GM23338 (cell line): Measurements from ENCODE around the gene GUCY1A2. TPM values are rescaled to one million over a fixed set of nuclear protein-coding genes. Genes with fewer than 3 reads are reported as not detected.

ENCODE experiments used
- ATAC-seq: fragments of 200-7000 bp; cut with Tn5 transposase; 3 replicates; pipeline ENCODE4 v1.9.1; 2020
- DNase-seq: peaks from one replicate; pipeline ENCODE4 v3.0.0-alpha.2; 2015; ENCODE audit warnings: low spot score
- H2AFZ ChIP-seq: fragments of 200-600 bp; sonication (generic); 2 replicates; pipeline ENCODE4 v1.8.0; 2016; ENCODE audit warnings: antibody characterized with exemption, mild to moderate bottlenecking, moderate library complexity
- H3F3A ChIP-seq: fragments of 200-600 bp; sonication (generic); replicated peaks from 2 replicates; pipeline ENCODE4 v1.8.0; 2017; ENCODE audit warnings: antibody characterized with exemption, mixed run types, low read depth
- H3K27ac ChIP-seq: fragments of 200-600 bp; sonication (generic); 2 replicates; pipeline ENCODE4 v1.6.1; 2016; ENCODE audit warnings: low read depth
- H3K27me3 ChIP-seq: fragments of 200-600 bp; sonication (generic); 2 replicates; pipeline ENCODE4 v1.8.0; 2016; ENCODE audit warnings: mild to moderate bottlenecking, mixed run types, moderate library complexity; ENCODE audit not compliant: insufficient read depth
- H3K36me3 ChIP-seq: fragments of 200-600 bp; sonication (generic); 2 replicates; pipeline ENCODE4 v1.8.0; 2016; ENCODE audit warnings: mild to moderate bottlenecking; ENCODE audit not compliant: insufficient read depth
- H3K4me1 ChIP-seq: fragments of 200-600 bp; sonication (generic); 2 replicates; pipeline ENCODE4 v1.8.0; 2016; ENCODE audit warnings: mild to moderate bottlenecking, moderate library complexity; ENCODE audit not compliant: insufficient read depth
- H3K4me2 ChIP-seq: fragments of 200-600 bp; sonication (generic); 2 replicates; pipeline ENCODE4 v1.7.1; 2017; ENCODE audit warnings: mixed run types
- H3K4me3 ChIP-seq: fragments of 200-600 bp; sonication (generic); 2 replicates; pipeline ENCODE4 v1.6.1; 2016; ENCODE audit warnings: mixed run types
- H3K79me2 ChIP-seq: fragments of 200-600 bp; sonication (generic); replicated peaks from 2 replicates; pipeline ENCODE4 v1.8.0; 2017; ENCODE audit warnings: mild to moderate bottlenecking; ENCODE audit not compliant: insufficient read depth
- H3K9me2 ChIP-seq: fragments of 200-600 bp; sonication (generic); 2 replicates; pipeline ENCODE4 v1.8.0; 2017; ENCODE audit not compliant: insufficient read depth
- H4K20me1 ChIP-seq: fragments of 200-600 bp; sonication (generic); replicated peaks from 2 replicates; pipeline ENCODE4 v1.8.0; 2017; ENCODE audit warnings: mild to moderate bottlenecking; ENCODE audit not compliant: insufficient read depth
- H3K27ac Mint-ChIP-seq: 2 replicates; pipeline ENCODE4 v1.8.0; 2020; ENCODE audit warnings: inconsistent platforms, mild to moderate bottlenecking, moderate library complexity, mixed read lengths
- H3K27me3 Mint-ChIP-seq: 3 replicates; pipeline ENCODE4 v1.8.0; 2022; ENCODE audit warnings: low read depth, mild to moderate bottlenecking, moderate library complexity, mixed read lengths, inconsistent platforms; ENCODE audit not compliant: insufficient read depth, poor library complexity
- H3K36me3 Mint-ChIP-seq: 3 replicates; pipeline ENCODE4 v1.8.0; 2021; ENCODE audit warnings: low read depth, mild to moderate bottlenecking, inconsistent platforms, moderate library complexity, mixed read lengths
- H3K4me1 Mint-ChIP-seq: 3 replicates; pipeline ENCODE4 v1.8.0; 2020; ENCODE audit warnings: mild to moderate bottlenecking, inconsistent platforms, mixed read lengths
- H3K4me3 Mint-ChIP-seq: 3 replicates; pipeline ENCODE4 v1.8.0; 2021; ENCODE audit warnings: moderate library complexity, mild to moderate bottlenecking, inconsistent platforms, mixed read lengths
- H3K9me3 Mint-ChIP-seq: 3 replicates; pipeline ENCODE4 v1.8.0; 2020; ENCODE audit warnings: moderate library complexity, mild to moderate bottlenecking, inconsistent platforms, mixed read lengths
- CREB1 ChIP-seq: fragments of 250-450 bp; sonication (Bioruptor Pico); IDR thresholded peaks from 2 replicates; pipeline ENCODE4 v1.5.0; 2020; ENCODE audit warnings: low read depth, mild to moderate bottlenecking, moderate library complexity
- EZH2 ChIP-seq: fragments of 200-600 bp; sonication (generic); IDR thresholded peaks from one replicate; pipeline ENCODE4 v1.8.0; 2017; ENCODE audit warnings: antibody characterized with exemption, mild to moderate bottlenecking, low read depth; ENCODE audit not compliant: unreplicated experiment
- EZH2phosphoT487 ChIP-seq: fragments of 200-600 bp; sonication (generic); IDR thresholded peaks from one replicate; pipeline ENCODE4 v1.8.1; 2018; ENCODE audit warnings: antibody characterized with exemption; ENCODE audit not compliant: unreplicated experiment
- NANOG ChIP-seq: IDR thresholded peaks from 2 replicates; pipeline ENCODE4 v1.6.1; 2016; ENCODE audit warnings: antibody characterized with exemption, borderline replicate concordance
- STAT1 ChIP-seq: IDR thresholded peaks from one replicate; pipeline ENCODE4 v1.6.1; 2016; ENCODE audit warnings: antibody characterized with exemption; ENCODE audit not compliant: unreplicated experiment
- ZNF114 ChIP-seq: fragments of 250-450 bp; sonication (Bioruptor Pico); IDR thresholded peaks from 2 replicates; pipeline ENCODE4 v1.5.0; 2020; ENCODE audit warnings: mild to moderate bottlenecking, moderate library complexity
- ZNF331 ChIP-seq: fragments of 250-450 bp; sonication (Bioruptor Pico); IDR thresholded peaks from 2 replicates; pipeline ENCODE4 v1.5.0; 2020; ENCODE audit warnings: low read depth, mild to moderate bottlenecking, moderate library complexity
- polyA plus RNA-seq: library from polyadenylated mRNA; unstranded; fragments of >200 nt; fragmentation: Nextera tagmentation; extraction: Ambion mirVana; gene quantifications from 2 replicates; pipeline ENCODE4 v1.2.1, GENCODE V29; 2016
- total RNA-seq: library from RNA; depleted of rRNA; stranded (reverse); fragments of >200 nt; shearing (Covaris generic); gene quantifications from 2 replicates; pipeline ENCODE4 v1.2.3, GENCODE V29; 2014
- TF ChIP-seq, protein P1 (sequence below): fragments of 250-450 bp; sonication (Bioruptor Pico); IDR thresholded peaks from 2 replicates; pipeline ENCODE4 v1.5.0; 2020; ENCODE audit warnings: mild to moderate bottlenecking, moderate library complexity
- TF ChIP-seq, protein P2 (sequence below), 2 experiments: fragments of 200-600 bp in 1 of 2; sonication (generic) in 1 of 2; conservative IDR thresholded peaks; 2 replicates each; pipeline versions ENCODE4 v1.5.1 to v1.6.1; 2016 to 2017; ENCODE audit warnings: antibody characterized with exemption in 2 of 2, low read depth in 2 of 2, mild to moderate bottlenecking in 2 of 2, moderate library complexity in 1 of 2
- TF ChIP-seq, protein P3 (sequence below): IDR thresholded peaks from one replicate; pipeline ENCODE4 v1.6.1; 2018; ENCODE audit warnings: antibody characterized with exemption; ENCODE audit not compliant: unreplicated experiment

The GUCY1A2 gene
- total and polyA plus RNA-seq, 2 experiments from 2014 or later: 0.36 to 1.4 TPM

DNA sequence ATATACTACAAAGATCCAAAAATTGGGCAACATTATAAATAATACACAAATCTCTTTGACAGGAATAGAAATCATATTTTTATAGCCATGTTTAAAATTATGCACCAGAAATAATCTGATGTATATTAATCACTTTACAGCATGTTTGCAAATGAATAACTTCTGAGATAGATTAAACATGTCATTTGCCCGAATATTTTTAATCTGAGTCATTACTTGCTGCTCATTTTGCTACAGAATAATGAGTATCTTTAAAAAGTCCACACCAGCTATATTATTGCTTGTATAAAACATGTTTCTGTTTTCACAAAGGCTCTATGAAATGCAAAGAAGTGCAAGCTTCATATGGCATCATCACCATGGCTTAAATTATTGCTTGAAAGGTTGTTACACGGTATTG, 336.8 kb downstream of the GUCY1A2 start:
- peaks cover 5% of the 10 kb centered on the region; the same call in 2 of the 3 replicates for H3K4me1 Mint-ChIP-seq

DNA sequence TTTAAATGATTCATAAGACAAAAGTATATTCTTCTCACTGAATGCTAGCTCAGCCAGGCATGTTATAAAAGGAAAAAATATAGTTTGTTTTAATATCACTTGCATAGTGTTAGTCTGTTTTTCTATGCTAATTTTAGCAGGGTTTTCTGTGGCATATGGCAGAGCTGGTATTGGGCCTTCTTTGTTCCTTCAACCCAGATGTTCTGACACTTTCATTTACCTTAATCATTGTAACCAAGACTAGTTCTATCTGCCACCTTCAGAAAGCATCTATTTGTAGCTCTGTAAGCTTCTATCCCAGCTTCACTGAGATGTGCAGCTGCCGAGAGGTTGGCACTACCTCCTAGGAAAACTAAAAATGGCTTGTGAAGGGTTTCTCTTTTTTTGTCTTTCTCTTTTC, 338.7 kb downstream of the GUCY1A2 start:
- Histone ChIP-seq H3K27me3 (no peaks in the 10 kb centered on the region), H3K79me2 (no peaks in the 10 kb centered on the region), H3K9me2 (no peaks in the 10 kb centered on the region), H3K4me2 (no peak overlapping the region), H3F3A (no peaks in the 10 kb centered on the region), H3K27ac (no peak overlapping the region), H3K4me3 (no peak overlapping the region), H2AFZ (peak overlapping the region; percentile 23; the same call in 1 of the 2 replicates), H3K4me1 (no peaks in the 10 kb centered on the region), H4K20me1 (no peaks in the 10 kb centered on the region), H3K36me3 (no peaks in the 10 kb centered on the region)
- H3K36me3 Mint-ChIP-seq: no peaks in the 10 kb centered on the region
- peaks cover 5% of the 10 kb centered on the region; the same call in 2 of the 3 replicates for H3K4me1 Mint-ChIP-seq
- no peaks in the 10 kb centered on the region for H3K27me3 Mint-ChIP-seq
- no peaks in the 10 kb centered on the region for H3K9me3 Mint-ChIP-seq
- ATAC-seq (no peak), DNase-seq (no peak)
- no peak overlapping the region for H3K4me3 Mint-ChIP-seq
- peak overlapping the region; percentile 43; the same call in 1 of the 2 replicates for H3K27ac Mint-ChIP-seq
- TF ChIP-seq CREB1 (CRISPR knock-in tag) (no peak), EZH2 (no peak), NANOG (no peak), EZH2phosphoT487 (no peak)
- TF ChIP-seq, protein P1, sequence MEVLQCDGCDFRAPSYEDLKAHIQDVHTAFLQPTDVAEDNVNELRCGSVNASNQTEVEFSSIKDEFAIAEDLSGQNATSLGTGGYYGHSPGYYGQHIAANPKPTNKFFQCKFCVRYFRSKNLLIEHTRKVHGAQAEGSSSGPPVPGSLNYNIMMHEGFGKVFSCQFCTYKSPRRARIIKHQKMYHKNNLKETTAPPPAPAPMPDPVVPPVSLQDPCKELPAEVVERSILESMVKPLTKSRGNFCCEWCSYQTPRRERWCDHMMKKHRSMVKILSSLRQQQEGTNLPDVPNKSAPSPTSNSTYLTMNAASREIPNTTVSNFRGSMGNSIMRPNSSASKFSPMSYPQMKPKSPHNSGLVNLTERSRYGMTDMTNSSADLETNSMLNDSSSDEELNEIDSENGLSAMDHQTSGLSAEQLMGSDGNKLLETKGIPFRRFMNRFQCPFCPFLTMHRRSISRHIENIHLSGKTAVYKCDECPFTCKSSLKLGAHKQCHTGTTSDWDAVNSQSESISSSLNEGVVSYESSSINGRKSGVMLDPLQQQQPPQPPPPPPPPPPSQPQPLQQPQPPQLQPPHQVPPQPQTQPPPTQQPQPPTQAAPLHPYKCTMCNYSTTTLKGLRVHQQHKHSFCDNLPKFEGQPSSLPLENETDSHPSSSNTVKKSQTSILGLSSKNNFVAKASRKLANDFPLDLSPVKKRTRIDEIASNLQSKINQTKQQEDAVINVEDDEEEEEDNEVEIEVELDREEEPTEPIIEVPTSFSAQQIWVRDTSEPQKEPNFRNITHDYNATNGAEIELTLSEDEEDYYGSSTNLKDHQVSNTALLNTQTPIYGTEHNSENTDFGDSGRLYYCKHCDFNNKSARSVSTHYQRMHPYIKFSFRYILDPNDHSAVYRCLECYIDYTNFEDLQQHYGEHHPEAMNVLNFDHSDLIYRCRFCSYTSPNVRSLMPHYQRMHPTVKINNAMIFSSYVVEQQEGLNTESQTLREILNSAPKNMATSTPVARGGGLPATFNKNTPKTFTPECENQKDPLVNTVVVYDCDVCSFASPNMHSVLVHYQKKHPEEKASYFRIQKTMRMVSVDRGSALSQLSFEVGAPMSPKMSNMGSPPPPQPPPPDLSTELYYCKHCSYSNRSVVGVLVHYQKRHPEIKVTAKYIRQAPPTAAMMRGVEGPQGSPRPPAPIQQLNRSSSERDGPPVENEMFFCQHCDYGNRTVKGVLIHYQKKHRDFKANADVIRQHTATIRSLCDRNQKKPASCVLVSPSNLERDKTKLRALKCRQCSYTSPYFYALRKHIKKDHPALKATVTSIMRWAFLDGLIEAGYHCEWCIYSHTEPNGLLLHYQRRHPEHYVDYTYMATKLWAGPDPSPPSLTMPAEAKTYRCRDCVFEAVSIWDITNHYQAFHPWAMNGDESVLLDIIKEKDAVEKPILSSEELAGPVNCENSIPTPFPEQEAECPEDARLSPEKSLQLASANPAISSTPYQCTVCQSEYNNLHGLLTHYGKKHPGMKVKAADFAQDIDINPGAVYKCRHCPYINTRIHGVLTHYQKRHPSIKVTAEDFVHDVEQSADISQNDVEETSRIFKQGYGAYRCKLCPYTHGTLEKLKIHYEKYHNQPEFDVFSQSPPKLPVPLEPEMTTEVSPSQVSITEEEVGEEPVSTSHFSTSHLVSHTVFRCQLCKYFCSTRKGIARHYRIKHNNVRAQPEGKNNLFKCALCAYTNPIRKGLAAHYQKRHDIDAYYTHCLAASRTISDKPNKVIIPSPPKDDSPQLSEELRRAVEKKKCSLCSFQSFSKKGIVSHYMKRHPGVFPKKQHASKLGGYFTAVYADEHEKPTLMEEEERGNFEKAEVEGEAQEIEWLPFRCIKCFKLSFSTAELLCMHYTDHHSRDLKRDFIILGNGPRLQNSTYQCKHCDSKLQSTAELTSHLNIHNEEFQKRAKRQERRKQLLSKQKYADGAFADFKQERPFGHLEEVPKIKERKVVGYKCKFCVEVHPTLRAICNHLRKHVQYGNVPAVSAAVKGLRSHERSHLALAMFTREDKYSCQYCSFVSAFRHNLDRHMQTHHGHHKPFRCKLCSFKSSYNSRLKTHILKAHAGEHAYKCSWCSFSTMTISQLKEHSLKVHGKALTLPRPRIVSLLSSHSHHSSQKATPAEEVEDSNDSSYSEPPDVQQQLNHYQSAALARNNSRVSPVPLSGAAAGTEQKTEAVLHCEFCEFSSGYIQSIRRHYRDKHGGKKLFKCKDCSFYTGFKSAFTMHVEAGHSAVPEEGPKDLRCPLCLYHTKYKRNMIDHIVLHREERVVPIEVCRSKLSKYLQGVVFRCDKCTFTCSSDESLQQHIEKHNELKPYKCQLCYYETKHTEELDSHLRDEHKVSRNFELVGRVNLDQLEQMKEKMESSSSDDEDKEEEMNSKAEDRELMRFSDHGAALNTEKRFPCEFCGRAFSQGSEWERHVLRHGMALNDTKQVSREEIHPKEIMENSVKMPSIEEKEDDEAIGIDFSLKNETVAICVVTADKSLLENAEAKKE (CRISPR knock-in tag): no peak
- TF ChIP-seq, protein P2, sequence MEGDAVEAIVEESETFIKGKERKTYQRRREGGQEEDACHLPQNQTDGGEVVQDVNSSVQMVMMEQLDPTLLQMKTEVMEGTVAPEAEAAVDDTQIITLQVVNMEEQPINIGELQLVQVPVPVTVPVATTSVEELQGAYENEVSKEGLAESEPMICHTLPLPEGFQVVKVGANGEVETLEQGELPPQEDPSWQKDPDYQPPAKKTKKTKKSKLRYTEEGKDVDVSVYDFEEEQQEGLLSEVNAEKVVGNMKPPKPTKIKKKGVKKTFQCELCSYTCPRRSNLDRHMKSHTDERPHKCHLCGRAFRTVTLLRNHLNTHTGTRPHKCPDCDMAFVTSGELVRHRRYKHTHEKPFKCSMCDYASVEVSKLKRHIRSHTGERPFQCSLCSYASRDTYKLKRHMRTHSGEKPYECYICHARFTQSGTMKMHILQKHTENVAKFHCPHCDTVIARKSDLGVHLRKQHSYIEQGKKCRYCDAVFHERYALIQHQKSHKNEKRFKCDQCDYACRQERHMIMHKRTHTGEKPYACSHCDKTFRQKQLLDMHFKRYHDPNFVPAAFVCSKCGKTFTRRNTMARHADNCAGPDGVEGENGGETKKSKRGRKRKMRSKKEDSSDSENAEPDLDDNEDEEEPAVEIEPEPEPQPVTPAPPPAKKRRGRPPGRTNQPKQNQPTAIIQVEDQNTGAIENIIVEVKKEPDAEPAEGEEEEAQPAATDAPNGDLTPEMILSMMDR (conservative IDR thresholded peaks at IDR 0.05; ENCODE audit: low read depth in 2 of 2): no peak

More for the DNA sequence above, 336.8 kb downstream of the GUCY1A2 start:
- no peaks in the 10 kb centered on the region for H3K79me2 ChIP-seq
- no peaks in the 10 kb centered on the region for H3F3A ChIP-seq
- no peaks in the 10 kb centered on the region for H3K27me3 ChIP-seq
- H3K4me3 ChIP-seq: no peak overlapping the region
- no peak overlapping the region for H3K4me2 ChIP-seq
- no peak overlapping the region for H3K27ac ChIP-seq
- no peak overlapping the region for H3K27ac Mint-ChIP-seq
- DNase-seq (no peak), ATAC-seq (no peak)
- no peaks in the 10 kb centered on the region for H3K36me3 Mint-ChIP-seq
- H3K4me1 ChIP-seq: no peaks in the 10 kb centered on the region
- H3K4me3 Mint-ChIP-seq: no peak overlapping the region
- no peaks in the 10 kb centered on the region for H3K36me3 ChIP-seq
- no peaks in the 10 kb centered on the region for H3K9me2 ChIP-seq
- H4K20me1 ChIP-seq: no peaks in the 10 kb centered on the region
- H3K9me3 Mint-ChIP-seq: no peaks in the 10 kb centered on the region
- H3K27me3 Mint-ChIP-seq: no peaks in the 10 kb centered on the region
- no peak overlapping the region for H2AFZ ChIP-seq
- TF ChIP-seq STAT1 (no peak), ZNF331 (no peak), ZNF114 (CRISPR knock-in tag) (no peak), EZH2 (no peak), CREB1 (CRISPR knock-in tag) (no peak)
- TF ChIP-seq, protein P3, sequence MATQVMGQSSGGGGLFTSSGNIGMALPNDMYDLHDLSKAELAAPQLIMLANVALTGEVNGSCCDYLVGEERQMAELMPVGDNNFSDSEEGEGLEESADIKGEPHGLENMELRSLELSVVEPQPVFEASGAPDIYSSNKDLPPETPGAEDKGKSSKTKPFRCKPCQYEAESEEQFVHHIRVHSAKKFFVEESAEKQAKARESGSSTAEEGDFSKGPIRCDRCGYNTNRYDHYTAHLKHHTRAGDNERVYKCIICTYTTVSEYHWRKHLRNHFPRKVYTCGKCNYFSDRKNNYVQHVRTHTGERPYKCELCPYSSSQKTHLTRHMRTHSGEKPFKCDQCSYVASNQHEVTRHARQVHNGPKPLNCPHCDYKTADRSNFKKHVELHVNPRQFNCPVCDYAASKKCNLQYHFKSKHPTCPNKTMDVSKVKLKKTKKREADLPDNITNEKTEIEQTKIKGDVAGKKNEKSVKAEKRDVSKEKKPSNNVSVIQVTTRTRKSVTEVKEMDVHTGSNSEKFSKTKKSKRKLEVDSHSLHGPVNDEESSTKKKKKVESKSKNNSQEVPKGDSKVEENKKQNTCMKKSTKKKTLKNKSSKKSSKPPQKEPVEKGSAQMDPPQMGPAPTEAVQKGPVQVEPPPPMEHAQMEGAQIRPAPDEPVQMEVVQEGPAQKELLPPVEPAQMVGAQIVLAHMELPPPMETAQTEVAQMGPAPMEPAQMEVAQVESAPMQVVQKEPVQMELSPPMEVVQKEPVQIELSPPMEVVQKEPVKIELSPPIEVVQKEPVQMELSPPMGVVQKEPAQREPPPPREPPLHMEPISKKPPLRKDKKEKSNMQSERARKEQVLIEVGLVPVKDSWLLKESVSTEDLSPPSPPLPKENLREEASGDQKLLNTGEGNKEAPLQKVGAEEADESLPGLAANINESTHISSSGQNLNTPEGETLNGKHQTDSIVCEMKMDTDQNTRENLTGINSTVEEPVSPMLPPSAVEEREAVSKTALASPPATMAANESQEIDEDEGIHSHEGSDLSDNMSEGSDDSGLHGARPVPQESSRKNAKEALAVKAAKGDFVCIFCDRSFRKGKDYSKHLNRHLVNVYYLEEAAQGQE: no peak
